ENCODE data around the gene XPA. TPM values are rescaled to one million over a fixed set of nuclear protein-coding genes. Genes with fewer than 3 reads are reported as not detected.

XPA gene
- total RNA-seq, result 5.8 and 7.3 TPM in 2 replicates

DNA sequence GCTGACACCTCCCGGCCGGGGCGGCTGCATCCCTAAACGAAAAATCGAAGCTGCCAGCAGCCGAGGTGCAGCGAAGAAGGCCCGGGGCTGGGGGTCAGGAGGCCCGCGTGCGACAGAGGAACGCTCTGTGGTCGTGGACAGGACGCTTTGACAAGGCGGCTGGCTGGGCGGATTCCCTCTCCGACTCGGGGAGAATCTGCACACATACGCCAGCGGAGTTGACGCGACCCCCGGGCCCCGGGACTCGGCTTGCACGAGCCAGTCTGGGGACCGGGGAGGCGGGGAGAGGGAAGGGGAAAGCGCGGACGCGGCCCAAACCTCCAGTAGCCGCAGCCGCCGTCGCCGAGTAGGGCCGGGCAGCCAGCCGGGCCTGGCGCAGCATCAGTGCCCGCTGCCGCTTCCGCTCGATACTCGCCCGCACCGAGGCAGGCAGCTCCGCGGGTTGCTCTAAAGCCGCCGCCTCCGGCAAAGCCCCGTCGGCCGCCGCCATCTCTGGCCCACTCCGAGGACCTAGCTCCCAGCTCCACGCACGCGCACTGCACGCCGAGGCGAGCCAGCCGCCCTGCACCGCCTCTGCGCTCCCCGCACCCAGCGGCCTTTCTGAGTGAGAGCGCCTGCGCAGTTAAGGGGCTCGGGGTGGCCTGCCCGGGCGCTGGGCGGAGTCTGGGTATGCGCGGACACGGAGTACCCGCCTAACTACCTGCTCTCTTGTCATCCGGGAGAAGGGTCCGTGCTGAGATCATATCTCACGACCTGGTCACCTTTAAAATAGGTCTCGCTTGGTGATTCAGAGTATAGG, at the start of gene XPA:
TSS of gene XPA (minus strand) at position 538 of the 799 bp plus-strand sequence. CDS start at position 490, 48 bp downstream.

DNA sequence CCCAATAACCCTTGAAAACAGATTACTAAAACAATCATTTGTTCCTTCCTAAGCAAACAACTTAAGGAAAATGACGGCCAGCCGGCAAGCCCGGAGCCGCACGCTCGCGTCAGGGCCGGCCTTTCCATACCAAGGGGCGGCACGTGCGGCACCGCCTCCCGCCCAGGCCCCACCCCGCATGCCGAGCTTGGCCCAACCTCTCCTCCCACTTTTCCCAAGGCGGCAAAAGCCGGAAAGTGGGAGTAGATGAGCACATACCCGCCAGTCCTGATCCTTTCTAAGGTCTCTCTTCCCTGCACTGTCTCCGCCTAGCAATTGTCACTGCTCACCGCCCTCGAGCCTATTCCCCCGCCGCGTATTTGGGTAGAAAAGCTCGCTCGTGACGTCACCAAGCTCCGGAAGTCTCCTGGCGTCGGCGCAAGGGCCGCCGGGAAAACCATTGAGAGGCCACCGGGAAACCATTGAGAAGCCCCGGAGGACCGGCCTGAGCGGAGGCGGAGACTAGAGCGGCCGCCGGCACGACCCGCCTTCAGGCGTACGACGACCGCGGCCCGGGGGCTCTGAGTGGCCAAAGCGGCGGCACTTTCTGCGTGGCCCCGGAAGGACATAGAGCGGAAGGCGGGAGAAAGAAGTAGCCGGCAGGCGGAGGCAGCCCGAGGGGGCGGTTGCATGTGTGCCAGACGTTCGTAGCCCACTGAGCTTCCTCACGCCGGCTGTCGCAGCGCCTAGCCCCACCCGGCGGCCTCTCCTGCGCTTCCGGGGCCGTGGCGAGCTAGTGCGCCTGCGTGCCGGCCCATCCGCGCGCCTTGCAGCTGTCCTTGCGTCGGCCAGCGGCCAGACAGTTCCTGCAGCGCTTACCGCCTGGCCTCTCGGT, 63.9 kb downstream of the XPA start, which contains the start of the genes NCBP1 and TSTD2:
TSS of gene NCBP1 (plus strand) at position 837 of the 874 bp plus-strand sequence. CDS start 61 bp downstream, outside the sequence.
TSS of gene TSTD2 (minus strand) at position 384 of the 874 bp plus-strand sequence. CDS start 5,806 bp downstream, outside the sequence.

Other genes with a start within 250 kb of the XPA start
- gene TMOD1, start 195.7 kb downstream of the XPA start, total RNA-seq, result not detected in 2 replicates
- 16.3 and 21.1 TPM in 2 replicates for gene TSTD2, start 64.0 kb downstream of the XPA start, total RNA-seq
- 30.2 and 37.6 TPM in 2 replicates for gene NCBP1, start 63.5 kb downstream of the XPA start, total RNA-seq
- 0.12 TPM in 1 of 2 replicates, not detected in the other for gene FOXE1, start 155.9 kb upstream of the XPA start, total RNA-seq
- gene TRMO, start 225.2 kb upstream of the XPA start, total RNA-seq, result 18.7 and 19.8 TPM in 2 replicates
- not detected in 2 replicates for gene HEMGN, start 240.8 kb upstream of the XPA start, total RNA-seq

All from hair follicle dermal papilla cell (primary cell).